HepG2 (cell line): ENCODE results near the gene PPP1R18. TPM values are rescaled to one million over a fixed set of nuclear protein-coding genes. Genes with fewer than 3 reads are reported as not detected.
A peak's percentile ranks its signal among the peaks of the same experiment; 100 is the strongest.

Experiments used
- BRCA1 ChIP-seq: sonication (generic); formaldehyde crosslinking; IDR thresholded peaks from 2 replicates; pipeline ENCODE4 v1.4.0; 2020; ENCODE audit warnings: missing genetic modification reagents
- CEBPG ChIP-seq: IDR thresholded peaks from 2 replicates; pipeline ENCODE4 v1.6.1; 2016
- DPF2 ChIP-seq: sonication (generic); formaldehyde crosslinking; IDR thresholded peaks from 2 replicates; pipeline ENCODE4 v1.4.0; 2020; ENCODE audit warnings: mild to moderate bottlenecking, low read depth, missing genetic modification reagents, borderline replicate concordance
- ETV5 ChIP-seq: IDR thresholded peaks from 2 replicates; pipeline ENCODE4 v1.6.1; 2018; ENCODE audit warnings: missing biosample characterization, missing genetic modification reagents, inconsistent platforms, borderline replicate concordance
- KLF16 ChIP-seq, 2 experiments: sonication (generic) in 1 of 2; formaldehyde crosslinking in 1 of 2; IDR thresholded peaks; 2 replicates each; pipeline versions ENCODE4 v1.6.1 to v1.8.0; 2016 to 2023; ENCODE audit warnings: missing genetic modification reagents in 2 of 2, missing compliant biosample characterization in 1 of 2
- MEIS1 ChIP-seq: sonication (generic); formaldehyde crosslinking; IDR thresholded peaks from 2 replicates; pipeline ENCODE4 v1.9.0; 2021; ENCODE audit warnings: mild to moderate bottlenecking, missing genetic modification reagents, moderate library complexity, borderline replicate concordance
- SRSF1 ChIP-seq: fragments of 200-400 bp; formaldehyde crosslinking; optimal IDR thresholded peaks from 2 replicates; pipeline ENCODE3; 2017; ENCODE audit warnings: mild to moderate bottlenecking, low read depth, low read length, moderate library complexity
- TMF1 ChIP-seq: sonication (generic); formaldehyde crosslinking; IDR thresholded peaks from 2 replicates; pipeline ENCODE4 v1.8.1; 2022; ENCODE audit warnings: low read depth, missing genetic modification reagents
- ZNF775 ChIP-seq: sonication (generic); formaldehyde crosslinking; IDR thresholded peaks from 2 replicates; pipeline ENCODE4 v1.4.0; 2020; ENCODE audit warnings: missing genetic modification reagents, mild to moderate bottlenecking, moderate library complexity, borderline replicate concordance
- ZSCAN29 ChIP-seq: sonication (generic); formaldehyde crosslinking; conservative IDR thresholded peaks from 2 replicates; pipeline ENCODE4 v1.4.0; 2020; ENCODE audit warnings: mild to moderate bottlenecking, missing genetic modification reagents
- ZSCAN31 ChIP-seq: sonication (generic); formaldehyde crosslinking; IDR thresholded peaks from 2 replicates; pipeline ENCODE4 v1.5.0; 2020; ENCODE audit warnings: low read depth, mild to moderate bottlenecking, missing genetic modification reagents
- polyA plus RNA-seq, 8 experiments: library from polyadenylated mRNA; depleted of rRNA in 3 of 8; stranded (reverse) in 7 of 8; unstranded in 1 of 8; fragments of >200 nt; fragmentation: Illumina TruSeq in 4 of 8; extraction: Trizol in 4 of 8; gene quantifications; 2 replicates each; pipeline versions ENCODE4 v1.2.1 to v1.2.3, GENCODE V29; 2011 to 2016; ENCODE audit warnings: low read depth in 4 of 8, missing spikeins in 1 of 8, mixed read lengths in 1 of 8; ENCODE audit not compliant: insufficient read depth in 1 of 8
- total RNA-seq, 5 experiments: library from RNA; depleted of rRNA; stranded (reverse); fragments of >200 nt; fragmentation: Illumina TruSeq; extraction: Trizol; gene quantifications; 2 replicates each; pipeline ENCODE4 v1.2.3, GENCODE V29; 2016; ENCODE audit warnings: low read depth in 1 of 5
- TF ChIP-seq, protein P1 (sequence below): sonication (generic); formaldehyde crosslinking; conservative IDR thresholded peaks from 2 replicates; pipeline ENCODE4 v1.4.0; 2020; ENCODE audit warnings: missing genetic modification reagents
- TF ChIP-seq, protein P2 (sequence below), 2 experiments: sonication (generic) in 1 of 2; formaldehyde crosslinking in 1 of 2; IDR thresholded peaks; 2 replicates each; pipeline versions ENCODE4 v1.6.1 to v1.9.0; 2014 to 2022; ENCODE audit warnings: antibody characterized with exemption in 1 of 2, borderline replicate concordance in 1 of 2, inconsistent platforms in 1 of 2, low read depth in 1 of 2, missing genetic modification reagents in 1 of 2
- TF ChIP-seq, protein P3 (sequence below): sonication (generic); formaldehyde crosslinking; IDR thresholded peaks from 2 replicates; pipeline ENCODE4 v1.4.0; 2020; ENCODE audit warnings: missing genetic modification reagents
- TF ChIP-seq, protein P4 (sequence below): sonication (generic); formaldehyde crosslinking; IDR thresholded peaks from 2 replicates; pipeline ENCODE4 v1.8.1; 2023; ENCODE audit warnings: mild to moderate bottlenecking, inconsistent platforms, moderate library complexity, missing genetic modification reagents, borderline replicate concordance
- TF ChIP-seq, protein P5 (sequence below): sonication (generic); formaldehyde crosslinking; IDR thresholded peaks from 2 replicates; pipeline ENCODE4 v1.5.0; 2020; ENCODE audit warnings: missing genetic modification reagents

Gene PPP1R18
- total and polyA plus RNA-seq, 2 of the 13 experiments (the other 11 are each of a cell fraction or from before 2014, with no cell fraction given) = 4.9 to 9.2 TPM

DNA sequence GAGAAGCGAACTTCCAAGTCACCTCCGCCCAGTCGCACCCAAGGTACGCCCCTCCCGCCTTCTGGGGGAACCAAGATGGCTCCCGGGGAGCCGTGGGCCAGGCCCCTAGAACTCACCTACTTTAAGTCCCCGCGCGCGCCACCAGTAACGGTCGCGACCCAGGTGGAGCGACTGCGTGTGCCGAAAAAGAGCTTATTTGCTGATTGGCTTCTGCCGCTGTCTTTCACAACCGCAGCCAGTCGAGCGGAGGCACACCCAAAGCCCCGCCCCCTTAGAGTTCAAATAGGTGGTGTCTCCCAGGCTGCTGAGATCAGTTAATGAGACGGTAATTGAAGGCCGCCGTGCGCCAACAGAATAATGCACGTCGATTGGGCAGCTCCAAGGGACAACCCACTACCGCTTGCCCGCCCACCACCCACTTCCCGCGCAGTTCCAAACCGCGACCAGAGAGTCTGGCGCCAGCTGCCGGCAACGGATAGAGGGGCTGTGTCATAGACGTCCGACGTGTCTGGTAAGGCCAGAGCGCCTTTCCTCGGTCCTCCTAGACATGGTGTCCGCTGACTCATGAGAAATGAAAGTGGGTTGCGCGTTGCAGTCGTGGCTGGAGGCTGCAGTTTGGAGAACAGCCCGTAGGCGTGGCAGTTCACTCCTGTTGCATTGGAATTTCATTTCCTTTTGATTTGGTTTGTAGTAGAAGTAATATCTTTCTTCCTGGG lies 30.8 kb upstream of the PPP1R18 start, which contains the start of gene MDC1 (continued):
- TF ChIP-seq DPF2 (CRISPR knock-in tag) = 0 out of 2 replicates have a peak, but pooled peaks have one; percentile 29
- peak; percentile 92 for TF ChIP-seq MEIS1
- TF ChIP-seq ETV5 = peak; percentile 80
- TF ChIP-seq, protein P1, sequence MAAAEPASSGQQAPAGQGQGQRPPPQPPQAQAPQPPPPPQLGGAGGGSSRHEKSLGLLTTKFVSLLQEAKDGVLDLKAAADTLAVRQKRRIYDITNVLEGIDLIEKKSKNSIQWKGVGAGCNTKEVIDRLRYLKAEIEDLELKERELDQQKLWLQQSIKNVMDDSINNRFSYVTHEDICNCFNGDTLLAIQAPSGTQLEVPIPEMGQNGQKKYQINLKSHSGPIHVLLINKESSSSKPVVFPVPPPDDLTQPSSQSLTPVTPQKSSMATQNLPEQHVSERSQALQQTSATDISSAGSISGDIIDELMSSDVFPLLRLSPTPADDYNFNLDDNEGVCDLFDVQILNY = peak; percentile 99
- no peak for TF ChIP-seq SRSF1
- TF ChIP-seq, protein P2, sequence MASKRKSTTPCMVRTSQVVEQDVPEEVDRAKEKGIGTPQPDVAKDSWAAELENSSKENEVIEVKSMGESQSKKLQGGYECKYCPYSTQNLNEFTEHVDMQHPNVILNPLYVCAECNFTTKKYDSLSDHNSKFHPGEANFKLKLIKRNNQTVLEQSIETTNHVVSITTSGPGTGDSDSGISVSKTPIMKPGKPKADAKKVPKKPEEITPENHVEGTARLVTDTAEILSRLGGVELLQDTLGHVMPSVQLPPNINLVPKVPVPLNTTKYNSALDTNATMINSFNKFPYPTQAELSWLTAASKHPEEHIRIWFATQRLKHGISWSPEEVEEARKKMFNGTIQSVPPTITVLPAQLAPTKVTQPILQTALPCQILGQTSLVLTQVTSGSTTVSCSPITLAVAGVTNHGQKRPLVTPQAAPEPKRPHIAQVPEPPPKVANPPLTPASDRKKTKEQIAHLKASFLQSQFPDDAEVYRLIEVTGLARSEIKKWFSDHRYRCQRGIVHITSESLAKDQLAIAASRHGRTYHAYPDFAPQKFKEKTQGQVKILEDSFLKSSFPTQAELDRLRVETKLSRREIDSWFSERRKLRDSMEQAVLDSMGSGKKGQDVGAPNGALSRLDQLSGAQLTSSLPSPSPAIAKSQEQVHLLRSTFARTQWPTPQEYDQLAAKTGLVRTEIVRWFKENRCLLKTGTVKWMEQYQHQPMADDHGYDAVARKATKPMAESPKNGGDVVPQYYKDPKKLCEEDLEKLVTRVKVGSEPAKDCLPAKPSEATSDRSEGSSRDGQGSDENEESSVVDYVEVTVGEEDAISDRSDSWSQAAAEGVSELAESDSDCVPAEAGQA (IDR thresholded peaks at IDR 0.05; ENCODE audit: low read depth) = peak; percentile 98
- TF ChIP-seq, protein P2 (CRISPR knock-in tag; IDR thresholded peaks at IDR 0.05; ENCODE audit: borderline replicate concordance) = no peak
- peak; percentile 99 for TF ChIP-seq TMF1
- TF ChIP-seq, protein P3, sequence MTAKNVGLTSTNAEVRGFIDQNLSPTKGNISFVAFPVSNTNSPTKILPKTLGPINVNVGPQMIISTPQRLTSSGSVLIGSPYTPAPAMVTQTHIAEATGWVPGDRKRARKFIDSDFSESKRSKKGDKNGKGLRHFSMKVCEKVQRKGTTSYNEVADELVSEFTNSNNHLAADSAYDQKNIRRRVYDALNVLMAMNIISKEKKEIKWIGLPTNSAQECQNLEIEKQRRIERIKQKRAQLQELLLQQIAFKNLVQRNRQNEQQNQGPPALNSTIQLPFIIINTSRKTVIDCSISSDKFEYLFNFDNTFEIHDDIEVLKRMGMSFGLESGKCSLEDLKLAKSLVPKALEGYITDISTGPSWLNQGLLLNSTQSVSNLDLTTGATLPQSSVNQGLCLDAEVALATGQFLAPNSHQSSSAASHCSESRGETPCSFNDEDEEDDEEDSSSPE (CRISPR knock-in tag) = peak; percentile 100
- peak; percentile 14; the same call in 1 of the 2 replicates for TF ChIP-seq BRCA1
- TF ChIP-seq ZNF775 (CRISPR knock-in tag) = no peak; the same call in 1 of the 2 replicates
- TF ChIP-seq, protein P4, sequence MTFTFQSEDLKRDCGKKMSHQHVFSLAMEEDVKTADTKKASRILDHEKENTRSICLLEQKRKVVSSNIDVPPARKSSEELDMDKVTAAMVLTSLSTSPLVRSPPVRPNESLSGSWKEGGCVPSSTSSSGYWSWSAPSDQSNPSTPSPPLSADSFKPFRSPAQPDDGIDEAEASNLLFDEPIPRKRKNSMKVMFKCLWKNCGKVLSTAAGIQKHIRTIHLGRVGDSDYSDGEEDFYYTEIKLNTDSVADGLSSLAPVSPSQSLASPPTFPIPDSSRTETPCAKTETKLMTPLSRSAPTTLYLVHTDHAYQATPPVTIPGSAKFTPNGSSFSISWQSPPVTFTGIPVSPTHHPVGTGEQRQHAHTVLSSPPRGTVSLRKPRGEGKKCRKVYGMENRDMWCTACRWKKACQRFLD (CRISPR knock-in tag) = 0 out of 2 replicates have a peak, but pooled peaks have one; percentile 90
- peak; percentile 88 for TF ChIP-seq ZSCAN31 (CRISPR knock-in tag)
- TF ChIP-seq, protein P5, sequence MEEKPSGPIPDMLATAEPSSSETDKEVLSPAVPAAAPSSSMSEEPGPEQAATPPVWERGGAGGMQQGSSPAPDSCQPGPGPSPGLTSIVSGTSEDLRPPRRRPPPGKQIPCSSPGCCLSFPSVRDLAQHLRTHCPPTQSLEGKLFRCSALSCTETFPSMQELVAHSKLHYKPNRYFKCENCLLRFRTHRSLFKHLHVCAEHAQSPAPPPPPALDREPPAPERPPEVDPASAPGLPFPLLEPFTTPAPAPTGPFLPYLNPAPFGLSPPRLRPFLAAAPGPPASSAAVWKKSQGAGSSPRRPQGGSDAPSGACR (CRISPR knock-in tag) = peak; percentile 89
- TF ChIP-seq CEBPG = peak; percentile 67
- peak; percentile 95 for TF ChIP-seq ZSCAN29
- peak in 1 of 2 experiments; percentile 96; a peak in 2 of 4 replicates for TF ChIP-seq KLF16 (CRISPR knock-in tag; IDR thresholded peaks at IDR 0.05)
